HG03097 (cell line): Measurements from ENCODE around the gene IER2.
"Not testable (repeated sequence)": the region's sequence is repeated elsewhere in the genome, so short reads cannot be mapped to it uniquely, and the experiment has no call there.

Source experiments
- ATAC-seq: cut with Tn5 transposase; IDR thresholded peaks from one replicate; pipeline ENCODE4 v1.9.1; 2021; ENCODE audit not compliant: unreplicated experiment, low FRiP score

Gene IER2

GRCh38 chr19:13189600-13189999 lies 39.4 kb downstream of the IER2 start:
- ATAC-seq, result no peak

GRCh38 chr19:13190781-13191540 lies 40.8 kb downstream of the IER2 start:
- no peak for ATAC-seq

- ATAC-seq, result no peak
These were observed 45.5 kb downstream of the IER2 start for GRCh38 chr19:13195678-13196077.

- no peak for ATAC-seq
These were observed 48.4 kb downstream of the IER2 start for GRCh38 chr19:13198634-13199033.

DNA sequence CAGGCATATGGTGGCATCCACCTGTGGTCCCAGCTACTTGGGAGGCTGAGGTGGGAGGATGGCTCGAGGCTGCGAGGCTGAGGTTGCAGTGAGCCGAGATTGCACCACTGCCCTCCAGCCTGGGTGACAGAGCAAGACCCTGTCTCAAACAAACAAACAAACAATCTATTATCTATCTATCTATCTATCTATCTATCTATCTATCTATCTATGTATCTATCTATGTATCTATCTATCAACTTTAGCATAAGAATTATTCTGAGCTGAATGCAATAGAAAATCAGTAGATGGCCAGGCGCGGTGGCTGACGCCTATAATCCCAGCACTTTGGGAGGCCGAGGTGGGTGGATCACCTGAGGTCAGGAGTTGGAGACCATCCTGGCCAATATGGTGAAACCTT lies 51.9 kb downstream of the IER2 start:
- ATAC-seq, result not testable (repeated sequence)
